ENCODE measurements around the gene DIS3L2.

- TF ChIP-seq ZFX (IDR thresholded peaks at IDR 0.05; ENCODE audit: borderline replicate concordance) = no peak
- TF ChIP-seq, protein P1, sequence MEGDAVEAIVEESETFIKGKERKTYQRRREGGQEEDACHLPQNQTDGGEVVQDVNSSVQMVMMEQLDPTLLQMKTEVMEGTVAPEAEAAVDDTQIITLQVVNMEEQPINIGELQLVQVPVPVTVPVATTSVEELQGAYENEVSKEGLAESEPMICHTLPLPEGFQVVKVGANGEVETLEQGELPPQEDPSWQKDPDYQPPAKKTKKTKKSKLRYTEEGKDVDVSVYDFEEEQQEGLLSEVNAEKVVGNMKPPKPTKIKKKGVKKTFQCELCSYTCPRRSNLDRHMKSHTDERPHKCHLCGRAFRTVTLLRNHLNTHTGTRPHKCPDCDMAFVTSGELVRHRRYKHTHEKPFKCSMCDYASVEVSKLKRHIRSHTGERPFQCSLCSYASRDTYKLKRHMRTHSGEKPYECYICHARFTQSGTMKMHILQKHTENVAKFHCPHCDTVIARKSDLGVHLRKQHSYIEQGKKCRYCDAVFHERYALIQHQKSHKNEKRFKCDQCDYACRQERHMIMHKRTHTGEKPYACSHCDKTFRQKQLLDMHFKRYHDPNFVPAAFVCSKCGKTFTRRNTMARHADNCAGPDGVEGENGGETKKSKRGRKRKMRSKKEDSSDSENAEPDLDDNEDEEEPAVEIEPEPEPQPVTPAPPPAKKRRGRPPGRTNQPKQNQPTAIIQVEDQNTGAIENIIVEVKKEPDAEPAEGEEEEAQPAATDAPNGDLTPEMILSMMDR (IDR thresholded peaks at IDR 0.05) = no peak
Measured at GRCh38 chr2:231919341-231920035, 42.0 kb upstream of the DIS3L2 start.
